K562 (cell line): ENCODE measurements around the gene LITAF. TPM values are rescaled to one million over a fixed set of nuclear protein-coding genes. Genes with fewer than 3 reads are reported as not detected.

ENCODE experiments used
- ATAC-seq: fragments of 200-7000 bp; cut with Tn5 transposase; 3 replicates; pipeline ENCODE4 v1.9.1; 2020; ENCODE audit warnings: moderate library complexity
- BruUV-seq: library from RNA; stranded (reverse); fragments of 400-500 nt; replicated peaks from 2 replicates; lab custom pipeline; 2021; lab: Mats Ljungman, UMichigan
- CTCF ChIA-PET: fragments of 300-600 bp; formaldehyde crosslinking; extraction: SDS; loops from one replicate; lab custom pipeline; 2021; ENCODE audit warnings: low intra/inter-chr PET ratio; lab: Yijun Ruan, JAX
- POLR2A ChIA-PET: fragments of 300-600, 350-650 bp; sonication (Branson Sonifier 250); formaldehyde crosslinking; extraction: SDS; loops from one replicate; lab custom pipeline; 2021; ENCODE audit warnings: antibody characterized with exemption, inconsistent platforms; lab: Yijun Ruan, JAX
- DNase-seq, 4 experiments: peaks; one replicate each; pipeline versions ENCODE4 v3.0.0 to v3.0.0-alpha.2; 2011 to 2018; ENCODE audit warnings: low spot score in 3 of 4, mixed read lengths in 3 of 4; ENCODE audit errors: extremely low read depth in 1 of 4
- FAIRE-seq: peaks from 2 replicates; lab custom pipeline; 2011; peaks lifted over from hg19 to GRCh38; lab: Jason Lieb, UNC
- H2AFZ ChIP-seq: 2 replicates; pipeline ENCODE4 v1.6.0; 2011; ENCODE audit warnings: low read depth, low read length, control low read depth, inconsistent platforms
- H3K27ac ChIP-seq: fragments of 200-600 bp; 3 replicates; pipeline ENCODE4 v1.8.0; 2011; ENCODE audit warnings: low read depth, mild to moderate bottlenecking, control low read depth, inconsistent platforms, low read length, moderate library complexity, mixed read lengths; ENCODE audit errors: extremely low read depth
- H3K27me3 ChIP-seq, 2 experiments: fragments of 300-600 bp in 1 of 2; 2 replicates in 1 of 2; 3 replicates in 1 of 2; pipeline versions ENCODE4 v1.6.0 to v1.8.0; 2011; ENCODE audit warnings: inconsistent platforms in 2 of 2, low read length in 2 of 2, mild to moderate bottlenecking in 1 of 2, mixed read lengths in 1 of 2, moderate library complexity in 1 of 2; ENCODE audit not compliant: control insufficient read depth in 2 of 2, insufficient read depth in 2 of 2
- H3K36me3 ChIP-seq: fragments of 300-600 bp; 3 replicates; pipeline ENCODE4 v1.8.0; 2011; ENCODE audit warnings: mild to moderate bottlenecking, low read length, inconsistent platforms; ENCODE audit not compliant: control insufficient read depth, insufficient read depth
- H3K4me1 ChIP-seq, 2 experiments: fragments of 200-600 bp in 1 of 2; replicated peaks in 1 of 2; 2 replicates in 1 of 2; 3 replicates in 1 of 2; pipeline versions ENCODE4 v1.5.1 to v1.8.0; 2011; ENCODE audit warnings: inconsistent platforms in 2 of 2, low read length in 2 of 2, mild to moderate bottlenecking in 1 of 2, mixed read lengths in 1 of 2, moderate library complexity in 1 of 2; ENCODE audit not compliant: control insufficient read depth in 2 of 2, insufficient read depth in 2 of 2
- H3K4me2 ChIP-seq: 2 replicates; pipeline ENCODE4 v1.6.1; 2011; ENCODE audit warnings: low read length, control low read depth, inconsistent platforms, mixed read lengths; ENCODE audit not compliant: insufficient read depth
- H3K4me3 ChIP-seq: fragments of 200-600 bp; sonication (generic), shearing (Covaris generic); 2 replicates; pipeline ENCODE4 v1.5.1; 2016; ENCODE audit warnings: control low read depth, inconsistent platforms
- H3K79me2 ChIP-seq: fragments of 200-600 bp; 3 replicates; pipeline ENCODE4 v1.8.0; 2011; ENCODE audit warnings: low read length, inconsistent platforms; ENCODE audit not compliant: control insufficient read depth, insufficient read depth
- H3K9ac ChIP-seq, 2 experiments: 2 replicates each; pipeline versions ENCODE4 v1.6.0 to v1.6.1; 2011; ENCODE audit warnings: low read depth in 2 of 2, low read length in 2 of 2, control low read depth in 1 of 2, inconsistent platforms in 1 of 2, mild to moderate bottlenecking in 1 of 2, mixed read lengths in 1 of 2; ENCODE audit not compliant: insufficient read depth in 1 of 2
- H3K9me1 ChIP-seq: one replicate; pipeline ENCODE4 v1.6.0; 2011; ENCODE audit warnings: inconsistent platforms, mild to moderate bottlenecking, low read length, moderate library complexity; ENCODE audit not compliant: control insufficient read depth, insufficient read depth
- H3K9me3 ChIP-seq: replicated peaks from 2 replicates; pipeline ENCODE4 v1.5.1; 2011; ENCODE audit warnings: low read depth, low read length, inconsistent platforms; ENCODE audit not compliant: control insufficient read depth, insufficient read depth
- H4K20me1 ChIP-seq: replicated peaks from 2 replicates; pipeline ENCODE4 v1.6.1; 2011; ENCODE audit warnings: low read length, inconsistent platforms, mixed read lengths; ENCODE audit not compliant: control insufficient read depth, insufficient read depth
- ETV6 ChIP-seq, 3 experiments: fragments of 150-350 bp in 1 of 3; sonication (generic) in 1 of 3; formaldehyde crosslinking in 1 of 3; IDR thresholded peaks; 2 replicates each; pipeline versions ENCODE4 v1.6.1 to v1.8.0; 2014 to 2022; ENCODE audit warnings: borderline replicate concordance in 2 of 3, low read depth in 2 of 3, antibody characterized with exemption in 1 of 3, low read length in 1 of 3, mild to moderate bottlenecking in 1 of 3, missing genetic modification reagents in 1 of 3
- IRF2 ChIP-seq: sonication (generic); formaldehyde crosslinking; IDR thresholded peaks from 2 replicates; pipeline ENCODE4 v1.8.1; 2022; ENCODE audit warnings: mild to moderate bottlenecking, missing genetic modification reagents
- WGBS: fragments of 100-300 bp; shearing (Covaris generic); methylation state at CpG from one replicate; pipeline ENCODE4 v1.1.6; 2016; ENCODE audit warnings: low coverage, mixed read lengths; ENCODE audit not compliant: insufficient coverage; ENCODE audit errors: missing lambda C conversion rate; 5-methylcytosine and 5-hydroxymethylcytosine counted together
- in situ Hi-C: fragments of 300-500 bp; cut with MboI; formaldehyde crosslinking; loops from 4 replicates; pipeline ENCODE4 v1.15.0; 2018; ENCODE audit warnings: inconsistent platforms, mixed read lengths
- intact Hi-C: fragments of 100-400 bp; cut with micrococcal nuclease; formaldehyde crosslinking; loops from 2 replicates; pipeline ENCODE4 v1.14.2; 2022
- polyA plus RNA-seq, 8 experiments: library from polyadenylated mRNA; depleted of rRNA in 4 of 8; stranded (reverse) in 5 of 8; unstranded in 3 of 8; fragments of >200 nt; fragmentation: Nextera tagmentation in 2 of 8; fragmentation: Illumina TruSeq in 1 of 8; extraction: Ambion mirVana in 2 of 8; extraction: Trizol in 1 of 8; gene quantifications; 2 replicates each; pipeline versions ENCODE4 v1.2.1 to v1.2.3, GENCODE V29; 2011 to 2014; ENCODE audit warnings: inconsistent platforms in 1 of 8, missing spikeins in 1 of 8
- total RNA-seq, 7 experiments: library from RNA; depleted of rRNA in 6 of 7; stranded (reverse); fragments of >200 nt in 6 of 7; fragmentation: Illumina TruSeq in 2 of 7; extraction: Trizol in 2 of 7; gene quantifications; 2 replicates each; pipeline versions ENCODE4 v1.2.1 to v1.2.3, GENCODE V29; 2011 to 2021; ENCODE audit warnings: low replicate concordance in 1 of 7
- TF ChIP-seq, protein P1 (sequence below): fragments of 450-650 bp; IDR thresholded peaks from 2 replicates; pipeline ENCODE4 v1.6.1; 2018; ENCODE audit not compliant: partially characterized antibody
- TF ChIP-seq, protein P2 (sequence below): fragments of 200-600 bp; sonication (generic); IDR thresholded peaks from one replicate; pipeline ENCODE4 v1.6.1; 2012; ENCODE audit warnings: mild to moderate bottlenecking, low read depth, low read length, inconsistent platforms
- TF ChIP-seq, protein P3 (sequence below): fragments of 450-650 bp; formaldehyde crosslinking; IDR thresholded peaks from 2 replicates; pipeline ENCODE4 v1.4.0; 2020; ENCODE audit warnings: mild to moderate bottlenecking, moderate library complexity

LITAF gene
- total and polyA plus RNA-seq, 9 of the 15 experiments (the other 6 are each of a cell fraction or from before 2014, with no cell fraction given), result 4.1 to 17.8 (median 11.9) TPM

DNA sequence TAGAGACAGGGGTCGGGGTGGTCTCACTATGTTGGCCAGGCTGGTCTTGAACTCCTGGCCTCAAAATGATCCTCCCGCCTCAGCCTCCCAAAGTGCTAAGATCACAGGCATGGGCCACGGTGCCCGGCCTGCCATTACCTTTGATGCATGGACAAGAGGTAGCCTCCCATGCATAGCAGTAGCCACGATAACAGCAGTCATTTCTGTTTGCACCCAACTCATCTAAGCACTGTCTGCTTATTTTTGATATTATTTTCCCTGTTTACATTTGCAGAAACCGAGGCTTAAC lies 44.0 kb upstream of the LITAF start:
- Histone ChIP-seq H3K27me3 (peaks cover 3 to 30% of the 10 kb centered on the region in 2 experiments; a peak in 4 of 5 replicates), H3K27ac (no peak overlapping the region), H3K9me1 (no peaks in the 10 kb centered on the region), H3K4me3 (no peak overlapping the region), H4K20me1 (no peaks in the 10 kb centered on the region), H3K9ac (no peak overlapping the region), H3K4me2 (no peak overlapping the region), H3K79me2 (no peaks in the 10 kb centered on the region), H3K36me3 (no peaks in the 10 kb centered on the region), H2AFZ (no peak overlapping the region), H3K9me3 (no peaks in the 10 kb centered on the region), H3K4me1 (peaks cover 8 to 15% of the 10 kb centered on the region in 2 experiments)
- CTCF ChIA-PET, result no interaction called here
- in situ Hi-C loops, result no loop called here
- no TSS peak for BruUV-seq
- DNase-seq, result no peak
- POLR2A ChIA-PET, result interaction anchor here (0.6 to 1.2 kb wide), 3 partner anchors 9 to 28 kb away, joined by 3 to 4 read pairs (median 3); no protein-coding TSS in a partner anchor
- FAIRE-seq, result no peak
- ATAC-seq, result no peak
- WGBS, result 28% methylated on average over 6 of the region's 6 CpGs
- intact Hi-C loops, result no loop called here
- TF ChIP-seq IRF2 (CRISPR knock-in tag) (no peak), ETV6 (IDR thresholded peaks at IDR 0.05; ENCODE audit: borderline replicate concordance in 1 of 2, low read depth in 2 of 2, low read length in 1 of 2) (no peak), ETV6 (CRISPR knock-in tag; IDR thresholded peaks at IDR 0.05; ENCODE audit: borderline replicate concordance) (no peak)
- TF ChIP-seq, protein P1, sequence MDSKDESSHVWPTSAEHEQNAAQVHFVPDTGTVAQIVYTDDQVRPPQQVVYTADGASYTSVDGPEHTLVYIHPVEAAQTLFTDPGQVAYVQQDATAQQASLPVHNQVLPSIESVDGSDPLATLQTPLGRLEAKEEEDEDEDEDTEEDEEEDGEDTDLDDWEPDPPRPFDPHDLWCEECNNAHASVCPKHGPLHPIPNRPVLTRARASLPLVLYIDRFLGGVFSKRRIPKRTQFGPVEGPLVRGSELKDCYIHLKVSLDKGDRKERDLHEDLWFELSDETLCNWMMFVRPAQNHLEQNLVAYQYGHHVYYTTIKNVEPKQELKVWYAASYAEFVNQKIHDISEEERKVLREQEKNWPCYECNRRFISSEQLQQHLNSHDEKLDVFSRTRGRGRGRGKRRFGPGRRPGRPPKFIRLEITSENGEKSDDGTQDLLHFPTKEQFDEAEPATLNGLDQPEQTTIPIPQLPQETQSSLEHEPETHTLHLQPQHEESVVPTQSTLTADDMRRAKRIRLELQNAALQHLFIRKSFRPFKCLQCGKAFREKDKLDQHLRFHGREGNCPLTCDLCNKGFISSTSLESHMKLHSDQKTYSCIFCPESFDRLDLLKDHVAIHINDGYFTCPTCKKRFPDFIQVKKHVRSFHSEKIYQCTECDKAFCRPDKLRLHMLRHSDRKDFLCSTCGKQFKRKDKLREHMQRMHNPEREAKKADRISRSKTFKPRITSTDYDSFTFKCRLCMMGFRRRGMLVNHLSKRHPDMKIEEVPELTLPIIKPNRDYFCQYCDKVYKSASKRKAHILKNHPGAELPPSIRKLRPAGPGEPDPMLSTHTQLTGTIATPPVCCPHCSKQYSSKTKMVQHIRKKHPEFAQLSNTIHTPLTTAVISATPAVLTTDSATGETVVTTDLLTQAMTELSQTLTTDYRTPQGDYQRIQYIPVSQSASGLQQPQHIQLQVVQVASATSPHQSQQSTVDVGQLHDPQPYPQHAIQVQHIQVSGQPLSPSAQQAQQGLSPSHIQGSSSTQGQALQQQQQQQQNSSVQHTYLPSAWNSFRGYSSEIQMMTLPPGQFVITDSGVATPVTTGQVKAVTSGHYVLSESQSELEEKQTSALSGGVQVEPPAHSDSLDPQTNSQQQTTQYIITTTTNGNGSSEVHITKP, result no peak
- TF ChIP-seq, protein P2, sequence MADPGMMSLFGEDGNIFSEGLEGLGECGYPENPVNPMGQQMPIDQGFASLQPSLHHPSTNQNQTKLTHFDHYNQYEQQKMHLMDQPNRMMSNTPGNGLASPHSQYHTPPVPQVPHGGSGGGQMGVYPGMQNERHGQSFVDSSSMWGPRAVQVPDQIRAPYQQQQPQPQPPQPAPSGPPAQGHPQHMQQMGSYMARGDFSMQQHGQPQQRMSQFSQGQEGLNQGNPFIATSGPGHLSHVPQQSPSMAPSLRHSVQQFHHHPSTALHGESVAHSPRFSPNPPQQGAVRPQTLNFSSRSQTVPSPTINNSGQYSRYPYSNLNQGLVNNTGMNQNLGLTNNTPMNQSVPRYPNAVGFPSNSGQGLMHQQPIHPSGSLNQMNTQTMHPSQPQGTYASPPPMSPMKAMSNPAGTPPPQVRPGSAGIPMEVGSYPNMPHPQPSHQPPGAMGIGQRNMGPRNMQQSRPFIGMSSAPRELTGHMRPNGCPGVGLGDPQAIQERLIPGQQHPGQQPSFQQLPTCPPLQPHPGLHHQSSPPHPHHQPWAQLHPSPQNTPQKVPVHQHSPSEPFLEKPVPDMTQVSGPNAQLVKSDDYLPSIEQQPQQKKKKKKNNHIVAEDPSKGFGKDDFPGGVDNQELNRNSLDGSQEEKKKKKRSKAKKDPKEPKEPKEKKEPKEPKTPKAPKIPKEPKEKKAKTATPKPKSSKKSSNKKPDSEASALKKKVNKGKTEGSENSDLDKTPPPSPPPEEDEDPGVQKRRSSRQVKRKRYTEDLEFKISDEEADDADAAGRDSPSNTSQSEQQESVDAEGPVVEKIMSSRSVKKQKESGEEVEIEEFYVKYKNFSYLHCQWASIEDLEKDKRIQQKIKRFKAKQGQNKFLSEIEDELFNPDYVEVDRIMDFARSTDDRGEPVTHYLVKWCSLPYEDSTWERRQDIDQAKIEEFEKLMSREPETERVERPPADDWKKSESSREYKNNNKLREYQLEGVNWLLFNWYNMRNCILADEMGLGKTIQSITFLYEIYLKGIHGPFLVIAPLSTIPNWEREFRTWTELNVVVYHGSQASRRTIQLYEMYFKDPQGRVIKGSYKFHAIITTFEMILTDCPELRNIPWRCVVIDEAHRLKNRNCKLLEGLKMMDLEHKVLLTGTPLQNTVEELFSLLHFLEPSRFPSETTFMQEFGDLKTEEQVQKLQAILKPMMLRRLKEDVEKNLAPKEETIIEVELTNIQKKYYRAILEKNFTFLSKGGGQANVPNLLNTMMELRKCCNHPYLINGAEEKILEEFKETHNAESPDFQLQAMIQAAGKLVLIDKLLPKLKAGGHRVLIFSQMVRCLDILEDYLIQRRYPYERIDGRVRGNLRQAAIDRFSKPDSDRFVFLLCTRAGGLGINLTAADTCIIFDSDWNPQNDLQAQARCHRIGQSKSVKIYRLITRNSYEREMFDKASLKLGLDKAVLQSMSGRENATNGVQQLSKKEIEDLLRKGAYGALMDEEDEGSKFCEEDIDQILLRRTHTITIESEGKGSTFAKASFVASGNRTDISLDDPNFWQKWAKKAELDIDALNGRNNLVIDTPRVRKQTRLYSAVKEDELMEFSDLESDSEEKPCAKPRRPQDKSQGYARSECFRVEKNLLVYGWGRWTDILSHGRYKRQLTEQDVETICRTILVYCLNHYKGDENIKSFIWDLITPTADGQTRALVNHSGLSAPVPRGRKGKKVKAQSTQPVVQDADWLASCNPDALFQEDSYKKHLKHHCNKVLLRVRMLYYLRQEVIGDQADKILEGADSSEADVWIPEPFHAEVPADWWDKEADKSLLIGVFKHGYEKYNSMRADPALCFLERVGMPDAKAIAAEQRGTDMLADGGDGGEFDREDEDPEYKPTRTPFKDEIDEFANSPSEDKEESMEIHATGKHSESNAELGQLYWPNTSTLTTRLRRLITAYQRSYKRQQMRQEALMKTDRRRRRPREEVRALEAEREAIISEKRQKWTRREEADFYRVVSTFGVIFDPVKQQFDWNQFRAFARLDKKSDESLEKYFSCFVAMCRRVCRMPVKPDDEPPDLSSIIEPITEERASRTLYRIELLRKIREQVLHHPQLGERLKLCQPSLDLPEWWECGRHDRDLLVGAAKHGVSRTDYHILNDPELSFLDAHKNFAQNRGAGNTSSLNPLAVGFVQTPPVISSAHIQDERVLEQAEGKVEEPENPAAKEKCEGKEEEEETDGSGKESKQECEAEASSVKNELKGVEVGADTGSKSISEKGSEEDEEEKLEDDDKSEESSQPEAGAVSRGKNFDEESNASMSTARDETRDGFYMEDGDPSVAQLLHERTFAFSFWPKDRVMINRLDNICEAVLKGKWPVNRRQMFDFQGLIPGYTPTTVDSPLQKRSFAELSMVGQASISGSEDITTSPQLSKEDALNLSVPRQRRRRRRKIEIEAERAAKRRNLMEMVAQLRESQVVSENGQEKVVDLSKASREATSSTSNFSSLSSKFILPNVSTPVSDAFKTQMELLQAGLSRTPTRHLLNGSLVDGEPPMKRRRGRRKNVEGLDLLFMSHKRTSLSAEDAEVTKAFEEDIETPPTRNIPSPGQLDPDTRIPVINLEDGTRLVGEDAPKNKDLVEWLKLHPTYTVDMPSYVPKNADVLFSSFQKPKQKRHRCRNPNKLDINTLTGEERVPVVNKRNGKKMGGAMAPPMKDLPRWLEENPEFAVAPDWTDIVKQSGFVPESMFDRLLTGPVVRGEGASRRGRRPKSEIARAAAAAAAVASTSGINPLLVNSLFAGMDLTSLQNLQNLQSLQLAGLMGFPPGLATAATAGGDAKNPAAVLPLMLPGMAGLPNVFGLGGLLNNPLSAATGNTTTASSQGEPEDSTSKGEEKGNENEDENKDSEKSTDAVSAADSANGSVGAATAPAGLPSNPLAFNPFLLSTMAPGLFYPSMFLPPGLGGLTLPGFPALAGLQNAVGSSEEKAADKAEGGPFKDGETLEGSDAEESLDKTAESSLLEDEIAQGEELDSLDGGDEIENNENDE, result no peak
- TF ChIP-seq, protein P3, sequence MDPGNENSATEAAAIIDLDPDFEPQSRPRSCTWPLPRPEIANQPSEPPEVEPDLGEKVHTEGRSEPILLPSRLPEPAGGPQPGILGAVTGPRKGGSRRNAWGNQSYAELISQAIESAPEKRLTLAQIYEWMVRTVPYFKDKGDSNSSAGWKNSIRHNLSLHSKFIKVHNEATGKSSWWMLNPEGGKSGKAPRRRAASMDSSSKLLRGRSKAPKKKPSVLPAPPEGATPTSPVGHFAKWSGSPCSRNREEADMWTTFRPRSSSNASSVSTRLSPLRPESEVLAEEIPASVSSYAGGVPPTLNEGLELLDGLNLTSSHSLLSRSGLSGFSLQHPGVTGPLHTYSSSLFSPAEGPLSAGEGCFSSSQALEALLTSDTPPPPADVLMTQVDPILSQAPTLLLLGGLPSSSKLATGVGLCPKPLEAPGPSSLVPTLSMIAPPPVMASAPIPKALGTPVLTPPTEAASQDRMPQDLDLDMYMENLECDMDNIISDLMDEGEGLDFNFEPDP (CRISPR knock-in tag), result no peak
